H1 (cell line): ENCODE data around the gene STK32C. TPM values are rescaled to one million over a fixed set of nuclear protein-coding genes. Genes with fewer than 3 reads are reported as not detected.

ENCODE experiments used
- CTCF ChIA-PET: fragments of 300-600 bp; sonication (Branson Sonifier 250); formaldehyde crosslinking; loops from one replicate; lab custom pipeline; 2021; ENCODE audit not compliant: partially characterized antibody; lab: Charles Lee
- POLR2A ChIA-PET: fragments of 300-600 bp; sonication (Branson Sonifier 250); formaldehyde crosslinking; loops from one replicate; lab custom pipeline; 2021; ENCODE audit warnings: inconsistent platforms; ENCODE audit not compliant: partially characterized antibody; lab: Charles Lee
- DNase-seq, 2 experiments: peaks; one replicate each; pipeline versions ENCODE4 v3.0.0 to v3.0.0-alpha.2; 2010 to 2022; ENCODE audit warnings: low spot score in 2 of 2, low read depth in 1 of 2, mixed read lengths in 1 of 2
- FAIRE-seq: peaks from 2 replicates; lab custom pipeline; 2011; peaks lifted over from hg19 to GRCh38; lab: Jason Lieb, UNC
- H2AFZ ChIP-seq: 2 replicates; pipeline ENCODE4 v1.8.1; 2012; ENCODE audit warnings: low read length, inconsistent platforms
- H2AK5ac ChIP-seq: 2 replicates; pipeline ENCODE4 v1.6.1; 2013; ENCODE audit warnings: low read depth, low read length
- H2BK120ac ChIP-seq: replicated peaks from 2 replicates; pipeline ENCODE3; 2013; ENCODE audit warnings: low read depth, low read length, inconsistent platforms
- H2BK12ac ChIP-seq: 2 replicates; pipeline ENCODE4 v1.6.1; 2013; ENCODE audit warnings: low read depth, low read length
- H2BK15ac ChIP-seq: 2 replicates; pipeline ENCODE4 v1.6.1; 2013; ENCODE audit warnings: low read length
- H2BK20ac ChIP-seq: 2 replicates; pipeline ENCODE4 v1.6.1; 2013; ENCODE audit warnings: low read length
- H2BK5ac ChIP-seq: 2 replicates; pipeline ENCODE4 v1.6.1; 2013; ENCODE audit warnings: low read depth, low read length
- H3K14ac ChIP-seq: 2 replicates; pipeline ENCODE4 v1.6.1; 2013; ENCODE audit warnings: inconsistent platforms; ENCODE audit not compliant: insufficient read length
- H3K18ac ChIP-seq: 2 replicates; pipeline ENCODE4 v1.6.1; 2013; ENCODE audit warnings: low read length; ENCODE audit errors: extremely low read depth
- H3K23ac ChIP-seq: 2 replicates; pipeline ENCODE4 v1.6.1; 2013; ENCODE audit warnings: inconsistent platforms; ENCODE audit not compliant: insufficient read length
- H3K23me2 ChIP-seq: 2 replicates; pipeline ENCODE4 v1.6.1; 2013; ENCODE audit warnings: low read depth, low read length
- H3K27ac ChIP-seq: 2 replicates; pipeline ENCODE4 v1.6.1; 2011; ENCODE audit warnings: low read depth, low read length, inconsistent platforms
- H3K27me3 ChIP-seq, 4 experiments: replicated peaks in 1 of 4; 1 replicate in 1 of 4; 2 replicates in 3 of 4; pipeline versions ENCODE4 v1.6.1 to v1.8.1; 2011 to 2013; ENCODE audit warnings: low read length in 3 of 4, mild to moderate bottlenecking in 3 of 4, inconsistent platforms in 2 of 4, mixed read lengths in 2 of 4, moderate library complexity in 1 of 4; ENCODE audit not compliant: control insufficient read depth in 3 of 4, insufficient read depth in 3 of 4; ENCODE audit errors: extremely low read depth in 1 of 4
- H3K36me3 ChIP-seq, 4 experiments: 2 replicates each; pipeline versions ENCODE4 v1.6.1 to v1.8.1; 2011 to 2013; ENCODE audit warnings: mild to moderate bottlenecking in 4 of 4, low read length in 3 of 4, moderate library complexity in 2 of 4, control low read depth in 1 of 4, inconsistent platforms in 1 of 4; ENCODE audit not compliant: insufficient read depth in 4 of 4, control insufficient read depth in 2 of 4
- H3K4ac ChIP-seq: replicated peaks from 2 replicates; pipeline ENCODE3; 2013; ENCODE audit warnings: low read length, low read depth, mixed read lengths, inconsistent platforms; ENCODE audit not compliant: insufficient read length
- H3K4me1 ChIP-seq, 4 experiments: replicated peaks in 1 of 4; 1 replicate in 1 of 4; 2 replicates in 3 of 4; pipeline versions ENCODE4 v1.6.1 to v1.8.1; 2011 to 2013; ENCODE audit warnings: low read length in 3 of 4, inconsistent platforms in 2 of 4, mixed read lengths in 1 of 4; ENCODE audit not compliant: insufficient read depth in 4 of 4, control insufficient read depth in 3 of 4
- H3K4me2 ChIP-seq, 2 experiments: 2 replicates each; pipeline versions ENCODE4 v1.6.1 to v1.8.1; 2011 to 2013; ENCODE audit warnings: low read depth in 2 of 2, low read length in 2 of 2, control low read depth in 1 of 2, inconsistent platforms in 1 of 2, mild to moderate bottlenecking in 1 of 2; ENCODE audit not compliant: insufficient read depth in 1 of 2
- H3K4me3 ChIP-seq, 4 experiments: fragments of 200-600, 300-600 bp in 1 of 4; sonication (generic), shearing (Covaris generic), sonication (Bioruptor Twin) in 1 of 4; 2 replicates each; pipeline versions ENCODE4 v1.5.1 to v1.8.1; 2011 to 2016; ENCODE audit warnings: low read length in 4 of 4, low read depth in 3 of 4, control low read depth in 2 of 4, inconsistent platforms in 2 of 4, mild to moderate bottlenecking in 2 of 4, mixed read lengths in 1 of 4, moderate library complexity in 1 of 4; ENCODE audit not compliant: insufficient read depth in 2 of 4; ENCODE audit errors: extremely low read depth in 1 of 4
- H3K56ac ChIP-seq: replicated peaks from 2 replicates; pipeline ENCODE3; 2013; ENCODE audit warnings: low read depth, mild to moderate bottlenecking, mixed read lengths, low read length, inconsistent platforms; ENCODE audit not compliant: insufficient read length
- H3K79me1 ChIP-seq: 2 replicates; pipeline ENCODE4 v1.6.1; 2013; ENCODE audit warnings: low read depth, low read length, control low read depth
- H3K79me2 ChIP-seq, 2 experiments: 2 replicates each; pipeline versions ENCODE4 v1.6.1 to v1.8.1; 2012 to 2013; ENCODE audit warnings: low read length in 2 of 2, mild to moderate bottlenecking in 2 of 2, inconsistent platforms in 1 of 2; ENCODE audit not compliant: insufficient read depth in 2 of 2, control insufficient read depth in 1 of 2
- H3K9ac ChIP-seq, 4 experiments: replicated peaks in 1 of 4; 1 replicate in 1 of 4; 2 replicates in 3 of 4; pipeline versions ENCODE4 v1.6.1 to v1.8.1; 2011 to 2013; ENCODE audit warnings: low read depth in 3 of 4, low read length in 3 of 4, control low read depth in 2 of 4, mild to moderate bottlenecking in 2 of 4, moderate library complexity in 2 of 4, inconsistent platforms in 1 of 4; ENCODE audit errors: extremely low read depth in 1 of 4
- H3K9me3 ChIP-seq, 2 experiments: 2 replicates each; pipeline versions ENCODE4 v1.6.1 to v1.8.1; 2012 to 2013; ENCODE audit warnings: mild to moderate bottlenecking in 2 of 2, moderate library complexity in 2 of 2, control low read depth in 1 of 2, inconsistent platforms in 1 of 2, low read depth in 1 of 2, low read length in 1 of 2, mixed read lengths in 1 of 2; ENCODE audit not compliant: insufficient read depth in 2 of 2
- H4K20me1 ChIP-seq, 2 experiments: replicated peaks in 1 of 2; 2 replicates each; pipeline versions ENCODE3 to v1.8.1; 2011 to 2013; ENCODE audit warnings: inconsistent platforms in 2 of 2, low read length in 2 of 2, mild to moderate bottlenecking in 1 of 2; ENCODE audit not compliant: insufficient read depth in 2 of 2, control insufficient read depth in 1 of 2
- H4K5ac ChIP-seq: 2 replicates; pipeline ENCODE4 v1.6.1; 2013; ENCODE audit warnings: low read length, low read depth, mixed read lengths, inconsistent platforms; ENCODE audit not compliant: insufficient read length
- H4K8ac ChIP-seq: 2 replicates; pipeline ENCODE4 v1.8.0; 2013; ENCODE audit warnings: mild to moderate bottlenecking, moderate library complexity, low read length, inconsistent platforms; ENCODE audit not compliant: insufficient read depth; ENCODE audit errors: extremely low read depth
- H4K91ac ChIP-seq: replicated peaks from 2 replicates; pipeline ENCODE3; 2013; ENCODE audit warnings: low read length, mixed read lengths, inconsistent platforms; ENCODE audit not compliant: insufficient read length
- CBX5 ChIP-seq: fragments of 300-800, 300-1000 bp; sonication (generic); IDR thresholded peaks from 2 replicates; pipeline ENCODE4 v1.7.1; 2016; ENCODE audit warnings: antibody characterized with exemption, low read length, low read depth
- MAFK ChIP-seq: IDR thresholded peaks from 2 replicates; pipeline ENCODE4 v1.6.1; 2012; ENCODE audit warnings: low read depth, mild to moderate bottlenecking, improper control_type of control experiment, low read length
- WGBS, 2 experiments: shearing (Covaris generic) in 1 of 2; methylation state at CpG; one replicate each; pipeline versions ENCODE4 v1.1.6 to v1.1.7; 2013 to 2015; ENCODE audit warnings: low lambda C conversion rate in 2 of 2, mixed read lengths in 2 of 2, inconsistent platforms in 1 of 2, low coverage in 1 of 2, missing lambda C conversion rate in 1 of 2; ENCODE audit not compliant: insufficient replicate concordance in 2 of 2, insufficient coverage in 1 of 2, insufficient read length in 1 of 2; ENCODE audit errors: extremely low coverage in 1 of 2, missing lambda C conversion rate in 1 of 2; 5-methylcytosine and 5-hydroxymethylcytosine counted together
- polyA plus RNA-seq, 7 experiments: library from polyadenylated mRNA; depleted of rRNA in 3 of 7; stranded (reverse) in 5 of 7; unstranded in 2 of 7; fragments of >200 nt in 5 of 7; fragments of 200-250 nt in 2 of 7; gene quantifications; 1 replicate in 5 of 7; 2 replicates in 1 of 7; 4 replicates in 1 of 7; pipeline versions ENCODE4 v1.2.1 to v1.2.3, GENCODE V29; 2011 to 2013; ENCODE audit warnings: missing spikeins in 2 of 7, mixed read lengths in 2 of 7
- total RNA-seq: library from RNA; stranded (reverse); fragmentation: NEBNext Ultra II Directional; extraction: Animal tissue kit (Norgen Biotek cat#: 25700); gene quantifications from 2 replicates; pipeline ENCODE4 v1.2.1, GENCODE V29; 2021

STK32C gene
- total and polyA plus RNA-seq, 2 of the 8 experiments (the other 6 are each of a cell fraction or from before 2014, with no cell fraction given) = 10.6 to 15.6 TPM

DNA sequence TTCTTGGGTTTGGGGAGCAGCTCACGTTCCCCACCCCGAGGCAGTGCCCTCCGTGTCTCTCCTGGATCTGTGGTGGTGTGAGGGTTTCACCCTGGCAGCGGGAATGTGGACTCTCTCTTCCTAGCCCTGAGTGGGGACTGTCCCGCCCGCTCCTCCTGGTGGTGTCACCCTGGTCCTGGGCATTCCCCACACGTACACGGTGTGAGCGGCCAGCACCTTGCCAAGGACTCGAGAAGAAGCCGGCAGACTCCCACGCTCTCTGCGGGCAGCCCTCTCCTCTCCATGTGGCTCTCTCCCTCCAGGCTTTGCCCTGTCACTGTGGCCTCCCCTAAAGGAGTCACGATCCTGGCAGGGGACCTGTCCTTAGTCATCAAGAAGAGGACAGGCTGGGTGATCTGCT is 97.0 kb downstream of the STK32C start:
- Histone ChIP-seq H4K5ac (no peak overlapping the region), H2BK12ac (no peak overlapping the region), H3K9me3 (peaks cover 2 to 3% of the 10 kb centered on the region in 2 experiments; a peak in 1 of 4 replicates), H3K4me2 (no peak overlapping the region), H2BK5ac (no peak overlapping the region), H2AFZ (no peak overlapping the region), H3K27ac (no peak overlapping the region), H4K20me1 (peaks cover 1 to 2% of the 10 kb centered on the region in 2 experiments), H3K14ac (no peak overlapping the region), H3K23me2 (no peaks in the 10 kb centered on the region), H3K27me3 (no peaks in the 10 kb centered on the region), H3K18ac (no peak overlapping the region), H3K4me3 (no peak overlapping the region), H3K4me1 (no peaks in the 10 kb centered on the region), H2BK15ac (no peak overlapping the region), H3K9ac (no peak overlapping the region), H3K79me1 (no peaks in the 10 kb centered on the region), H3K36me3 (no peaks in the 10 kb centered on the region), H3K79me2 (no peaks in the 10 kb centered on the region), H3K23ac (no peak overlapping the region), H3K56ac (no peak overlapping the region), H2AK5ac (no peak overlapping the region), H4K91ac (no peak overlapping the region), H2BK120ac (no peak overlapping the region), H4K8ac (no peak overlapping the region), H3K4ac (no peak overlapping the region), H2BK20ac (no peak overlapping the region)
- no peak for DNase-seq
- CTCF ChIA-PET = no interaction called here
- POLR2A ChIA-PET = no interaction called here
- TF ChIP-seq CBX5 = no peak
- no peak for TF ChIP-seq MAFK
- WGBS, 2 experiments = 86% methylated on average over 14 of the region's 14 CpGs; no CpG with 5 or more reads in 1 of the 2 experiments
- no peak for FAIRE-seq
